GM23248 (cell line): ENCODE results near the gene CTAGE15.
"Not testable (repeated sequence)": the region's sequence is repeated elsewhere in the genome, so short reads cannot be mapped to it uniquely, and the experiment has no call there.

ENCODE experiments used
- EZH2 ChIP-seq: fragments of 200-600 bp; sonication (generic); IDR thresholded peaks from 2 replicates; pipeline ENCODE4 v1.6.1; 2018; ENCODE audit warnings: antibody characterized with exemption, mild to moderate bottlenecking; ENCODE audit not compliant: insufficient read depth, poor library complexity, severe bottlenecking
- EZH2phosphoT487 ChIP-seq: fragments of 200-600 bp; sonication (generic); IDR thresholded peaks from 2 replicates; pipeline ENCODE4 v1.6.1; 2018; ENCODE audit warnings: antibody characterized with exemption, moderate library complexity, mild to moderate bottlenecking, low read depth; ENCODE audit not compliant: insufficient read depth

DNA sequence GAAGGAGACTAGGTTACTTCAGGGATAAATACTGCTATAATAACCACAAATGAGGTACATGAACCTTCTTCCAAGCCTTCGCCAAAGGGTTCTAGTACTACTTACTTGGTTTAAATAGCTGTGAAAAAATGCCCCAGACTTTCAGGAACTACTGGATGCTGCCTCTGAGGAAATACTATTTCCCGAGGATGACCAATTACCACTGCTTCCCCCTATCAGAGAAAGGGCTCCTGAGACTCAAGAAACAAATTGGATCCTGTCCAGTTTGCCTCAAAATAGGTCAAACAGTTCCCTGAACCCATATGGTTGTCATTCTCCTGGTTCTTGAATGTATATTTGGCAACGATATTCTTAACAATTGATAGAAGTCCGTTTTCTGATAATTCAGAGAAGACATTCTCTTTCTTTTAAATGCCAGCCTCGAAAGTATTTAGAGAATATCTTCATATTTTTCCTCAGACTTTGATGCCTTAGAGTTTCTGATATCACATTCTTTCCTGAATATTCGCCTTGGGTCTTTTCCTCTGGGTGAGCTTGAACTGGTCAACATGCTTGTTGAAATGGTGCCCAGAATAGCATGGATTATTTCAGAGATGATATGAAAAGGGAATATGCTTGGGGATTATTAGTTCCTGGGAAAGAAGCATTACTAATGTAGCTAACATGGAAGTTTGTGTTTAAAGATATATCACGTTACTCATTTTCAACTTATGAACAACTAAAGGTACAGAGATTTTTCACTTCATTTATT is 28.1 kb upstream of the CTAGE15 start:
- TF ChIP-seq EZH2, EZH2phosphoT487: not testable (repeated sequence)
